Neuronal stem cell (in vitro differentiated cells): Measurements from ENCODE around the gene ATP8A2.

Experiments used
- DNase-seq: peaks from one replicate; pipeline ENCODE4 v3.0.0-alpha.2; 2013; ENCODE audit warnings: low spot score
- H2AFZ ChIP-seq: one replicate; pipeline ENCODE4 v1.6.1; 2013; ENCODE audit warnings: mild to moderate bottlenecking, low read length, inconsistent platforms
- H2AK5ac ChIP-seq: 2 replicates; pipeline ENCODE4 v1.6.1; 2013; ENCODE audit warnings: low read depth, mild to moderate bottlenecking, inconsistent platforms, low read length, moderate library complexity, mixed read lengths
- H2BK120ac ChIP-seq: 2 replicates; pipeline ENCODE4 v1.6.1; 2013; ENCODE audit warnings: low read depth, mild to moderate bottlenecking, inconsistent platforms, low read length, moderate library complexity, mixed read lengths
- H2BK12ac ChIP-seq: one replicate; pipeline ENCODE4 v1.6.1; 2013; ENCODE audit warnings: low read length, inconsistent platforms
- H2BK15ac ChIP-seq: 2 replicates; pipeline ENCODE4 v1.6.1; 2013; ENCODE audit warnings: mild to moderate bottlenecking, low read length, inconsistent platforms, mixed read lengths
- H2BK5ac ChIP-seq: one replicate; pipeline ENCODE4 v1.6.1; 2013; ENCODE audit warnings: inconsistent platforms, mild to moderate bottlenecking, low read length, moderate library complexity
- H3K14ac ChIP-seq: one replicate; pipeline ENCODE4 v1.6.1; 2013; ENCODE audit warnings: low read length, inconsistent platforms
- H3K18ac ChIP-seq: 2 replicates; pipeline ENCODE4 v1.6.1; 2013; ENCODE audit warnings: low read length, inconsistent platforms
- H3K23ac ChIP-seq: 2 replicates; pipeline ENCODE4 v1.6.1; 2013; ENCODE audit warnings: low read depth, mild to moderate bottlenecking, mixed read lengths, low read length, inconsistent platforms; ENCODE audit not compliant: poor library complexity
- H3K27ac ChIP-seq: replicated peaks from 3 replicates; pipeline ENCODE4 v1.5.1; 2013; ENCODE audit warnings: low read length, inconsistent platforms
- H3K27me3 ChIP-seq, 3 experiments: 2 replicates each; pipeline ENCODE4 v1.6.1; 2013; ENCODE audit warnings: low read length in 3 of 3, mild to moderate bottlenecking in 2 of 3, inconsistent platforms in 1 of 3, low read depth in 1 of 3, mixed read lengths in 1 of 3, moderate library complexity in 1 of 3; ENCODE audit not compliant: control insufficient read depth in 3 of 3, insufficient read depth in 3 of 3
- H3K36me3 ChIP-seq, 2 donors: replicated peaks in 1 of 2; 2 replicates each; pipeline ENCODE4 v1.6.1; 2013; ENCODE audit warnings: low read length in 2 of 2; ENCODE audit not compliant: control insufficient read depth in 2 of 2, insufficient read depth in 2 of 2
- H3K4ac ChIP-seq: 2 replicates; pipeline ENCODE4 v1.6.1; 2013; ENCODE audit warnings: inconsistent platforms, mild to moderate bottlenecking, low read length, moderate library complexity
- H3K4me1 ChIP-seq, 2 donors: 1 replicate in 1 of 2; 2 replicates in 1 of 2; pipeline ENCODE4 v1.6.1; 2013; ENCODE audit warnings: low read length in 2 of 2, low read depth in 1 of 2; ENCODE audit not compliant: control insufficient read depth in 2 of 2, insufficient read depth in 1 of 2
- H3K4me2 ChIP-seq: one replicate; pipeline ENCODE4 v1.6.1; 2013; ENCODE audit warnings: mild to moderate bottlenecking, low read length, inconsistent platforms; ENCODE audit not compliant: insufficient read depth, poor library complexity, severe bottlenecking
- H3K4me3 ChIP-seq, 2 donors: 2 replicates each; pipeline ENCODE4 v1.5.1; 2013; ENCODE audit warnings: low read length in 2 of 2, mild to moderate bottlenecking in 2 of 2, inconsistent platforms in 1 of 2, moderate library complexity in 1 of 2
- H3K79me1 ChIP-seq: one replicate; pipeline ENCODE4 v1.6.1; 2013; ENCODE audit warnings: low read depth, mild to moderate bottlenecking, inconsistent platforms, low read length, moderate library complexity
- H3K9ac ChIP-seq: one replicate; pipeline ENCODE4 v1.6.1; 2013; ENCODE audit warnings: mild to moderate bottlenecking, low read depth, low read length, inconsistent platforms; ENCODE audit not compliant: poor library complexity
- H3K9me3 ChIP-seq, 2 donors: replicated peaks in 1 of 2; 2 replicates each; pipeline versions ENCODE3 to v1.6.1; 2013; ENCODE audit warnings: low read length in 2 of 2, mild to moderate bottlenecking in 2 of 2, inconsistent platforms in 1 of 2, low read depth in 1 of 2, mixed read lengths in 1 of 2, moderate library complexity in 1 of 2; ENCODE audit not compliant: control insufficient read depth in 2 of 2, insufficient read depth in 1 of 2
- H4K8ac ChIP-seq: one replicate; pipeline ENCODE4 v1.6.1; 2013; ENCODE audit warnings: low read depth, mild to moderate bottlenecking, inconsistent platforms, low read length, moderate library complexity
- H4K91ac ChIP-seq: one replicate; pipeline ENCODE4 v1.6.1; 2013; ENCODE audit warnings: low read length, low read depth, mild to moderate bottlenecking, inconsistent platforms; ENCODE audit not compliant: poor library complexity
- WGBS, 2 donors: extraction: QIAGEN DNeasy Blood & Tissue Kit; methylation state at CpG; one replicate each; pipeline ENCODE4 v1.1.7; 2013; ENCODE audit warnings: missing lambda C conversion rate in 2 of 2, mixed read lengths in 1 of 2; ENCODE audit not compliant: insufficient read length in 2 of 2, insufficient replicate concordance in 1 of 2; ENCODE audit errors: extremely low coverage in 2 of 2; 5-methylcytosine and 5-hydroxymethylcytosine counted together

ATP8A2 gene

GRCh38 chr13:25420161-25420560 is 48.4 kb downstream of the ATP8A2 start:
- no peak overlapping the region for H2BK120ac ChIP-seq
- H3K4me2 ChIP-seq = no peak overlapping the region
- no peak overlapping the region for H3K4ac ChIP-seq
- peaks cover 0 to 2% (median 0%) of the 10 kb centered on the region in 3 experiments for H3K27me3 ChIP-seq
- no peak overlapping the region for H2BK5ac ChIP-seq
- H4K91ac ChIP-seq = no peak overlapping the region
- no peak overlapping the region for H3K14ac ChIP-seq
- H3K27ac ChIP-seq = no peak overlapping the region
- no peak overlapping the region for H3K23ac ChIP-seq
- H3K36me3 ChIP-seq = no peaks in the 10 kb centered on the region
- no CpG with 5 or more reads among the region's 2 CpGs for WGBS, 2 donors
- no peaks in the 10 kb centered on the region for H3K9me3 ChIP-seq
- no peak overlapping the region for H3K18ac ChIP-seq
- no peak overlapping the region for H2BK12ac ChIP-seq
- no peak overlapping the region for H4K8ac ChIP-seq
- H3K79me1 ChIP-seq = no peaks in the 10 kb centered on the region
- H2AK5ac ChIP-seq = no peak overlapping the region
- no peak overlapping the region for H2BK15ac ChIP-seq
- no peak overlapping the region for H3K4me3 ChIP-seq
- H3K9ac ChIP-seq = no peak overlapping the region
- H3K4me1 ChIP-seq = no peaks in the 10 kb centered on the region
- H2AFZ ChIP-seq = no peak overlapping the region
- no peak for DNase-seq

- DNase-seq = no peak
These were observed 49.8 kb downstream of the ATP8A2 start for GRCh38 chr13:25421612-25422011.

GRCh38 chr13:25422153-25422552 is 50.4 kb downstream of the ATP8A2 start:
- H3K9ac ChIP-seq = no peak overlapping the region
- no peak overlapping the region for H2AK5ac ChIP-seq
- no peak overlapping the region for H2BK15ac ChIP-seq
- no peak for DNase-seq
- H3K18ac ChIP-seq = no peak overlapping the region
- no peaks in the 10 kb centered on the region for H3K4me1 ChIP-seq
- no peak overlapping the region for H2BK120ac ChIP-seq
- no CpG with 5 or more reads among the region's 2 CpGs for WGBS, 2 donors
- no peak overlapping the region for H3K23ac ChIP-seq
- peaks cover 0 to 2% (median 0%) of the 10 kb centered on the region in 3 experiments for H3K27me3 ChIP-seq
- H2BK5ac ChIP-seq = no peak overlapping the region
- H3K27ac ChIP-seq = no peak overlapping the region
- no peak overlapping the region for H4K91ac ChIP-seq
- no peak overlapping the region for H3K4ac ChIP-seq
- no peak overlapping the region for H2BK12ac ChIP-seq
- H2AFZ ChIP-seq = no peak overlapping the region
- H4K8ac ChIP-seq = no peak overlapping the region
- no peak overlapping the region for H3K14ac ChIP-seq
- no peak overlapping the region for H3K4me3 ChIP-seq
- H3K36me3 ChIP-seq = no peaks in the 10 kb centered on the region
- no peaks in the 10 kb centered on the region for H3K9me3 ChIP-seq
- no peaks in the 10 kb centered on the region for H3K79me1 ChIP-seq
- no peak overlapping the region for H3K4me2 ChIP-seq

More at GRCh38 chr13:25421612-25422011, 49.8 kb downstream of the ATP8A2 start:
- Histone ChIP-seq H2BK15ac (no peak overlapping the region), H2AFZ (no peak overlapping the region), H3K79me1 (no peaks in the 10 kb centered on the region), H4K91ac (no peak overlapping the region), H4K8ac (no peak overlapping the region), H2BK12ac (no peak overlapping the region), H2BK120ac (no peak overlapping the region), H3K18ac (no peak overlapping the region), H3K4ac (no peak overlapping the region), H3K23ac (no peak overlapping the region), H3K9ac (no peak overlapping the region), H3K27me3 (peaks cover 0 to 2% (median 0%) of the 10 kb centered on the region in 3 experiments), H3K4me1 (no peaks in the 10 kb centered on the region), H3K9me3 (no peaks in the 10 kb centered on the region), H3K36me3 (no peaks in the 10 kb centered on the region), H2BK5ac (no peak overlapping the region), H3K27ac (no peak overlapping the region), H3K14ac (no peak overlapping the region), H2AK5ac (no peak overlapping the region), H3K4me2 (no peak overlapping the region), H3K4me3 (no peak overlapping the region)
- WGBS, 2 donors = no CpG with 5 or more reads among the region's 6 CpGs

GRCh38 chr13:25423831-25424230 is 52.1 kb downstream of the ATP8A2 start:
- Histone ChIP-seq H3K4ac (no peak overlapping the region), H3K79me1 (no peaks in the 10 kb centered on the region), H3K27ac (no peak overlapping the region), H4K8ac (no peak overlapping the region), H3K36me3 (no peaks in the 10 kb centered on the region), H3K9me3 (no peaks in the 10 kb centered on the region), H2AFZ (no peak overlapping the region), H2BK15ac (no peak overlapping the region), H3K27me3 (no peaks in the 10 kb centered on the region), H2BK5ac (no peak overlapping the region), H2AK5ac (no peak overlapping the region), H3K4me1 (no peaks in the 10 kb centered on the region), H3K9ac (no peak overlapping the region), H3K23ac (no peak overlapping the region), H3K14ac (no peak overlapping the region), H3K4me2 (no peak overlapping the region), H4K91ac (no peak overlapping the region), H3K18ac (no peak overlapping the region), H2BK120ac (no peak overlapping the region), H3K4me3 (no peak overlapping the region), H2BK12ac (no peak overlapping the region)
- no peak for DNase-seq
- WGBS, 2 donors = no CpG with 5 or more reads among the region's 4 CpGs
